Ishikawa (cell line): Measurements from ENCODE around the gene TSPEAR.

Experiments used
- CEBPB ChIP-seq: IDR thresholded peaks from 2 replicates; pipeline ENCODE4 v1.6.1; 2012
- CREB1 ChIP-seq: IDR thresholded peaks from 2 replicates; pipeline ENCODE4 v1.6.1; 2012; ENCODE audit warnings: low read depth
- EGR1 ChIP-seq: IDR thresholded peaks from 2 replicates; pipeline ENCODE4 v1.6.1; 2012
- EP300 ChIP-seq: IDR thresholded peaks from 2 replicates; pipeline ENCODE4 v1.6.1; 2012; ENCODE audit warnings: borderline replicate concordance
- FOXM1 ChIP-seq: IDR thresholded peaks from 2 replicates; pipeline ENCODE4 v1.6.1; 2012; ENCODE audit warnings: low read depth, borderline replicate concordance
- MAX ChIP-seq: IDR thresholded peaks from 2 replicates; pipeline ENCODE4 v1.6.1; 2012
- NFIC ChIP-seq: IDR thresholded peaks from 2 replicates; pipeline ENCODE4 v1.6.1; 2012
- RAD21 ChIP-seq: IDR thresholded peaks from 2 replicates; pipeline ENCODE4 v1.6.1; 2012; ENCODE audit warnings: low read depth
- REST ChIP-seq: IDR thresholded peaks from 2 replicates; pipeline ENCODE4 v1.6.1; 2012; ENCODE audit warnings: low read depth, mild to moderate bottlenecking
- TAF1 ChIP-seq: IDR thresholded peaks from 2 replicates; pipeline ENCODE4 v1.6.1; 2012; ENCODE audit warnings: low read depth, mild to moderate bottlenecking
- TCF12 ChIP-seq: IDR thresholded peaks from 2 replicates; pipeline ENCODE4 v1.6.1; 2012; ENCODE audit warnings: low read depth
- TEAD4 ChIP-seq: IDR thresholded peaks from 2 replicates; pipeline ENCODE4 v1.6.1; 2012
- USF1 ChIP-seq: IDR thresholded peaks from 2 replicates; pipeline ENCODE4 v1.6.1; 2012
- YY1 ChIP-seq: IDR thresholded peaks from 2 replicates; pipeline ENCODE4 v1.6.1; 2012; ENCODE audit warnings: low read depth
- ZBTB7A ChIP-seq: IDR thresholded peaks from 2 replicates; pipeline ENCODE4 v1.6.1; 2012; ENCODE audit warnings: low read depth

Gene TSPEAR

GRCh38 chr21:44477131-44477530, 234.2 kb downstream of the TSPEAR start:
- no peak for TF ChIP-seq TCF12

- TF ChIP-seq MAX (no peak), TAF1 (no peak), TCF12 (no peak), YY1 (no peak), EGR1 (no peak), RAD21 (no peak), TEAD4 (no peak), NFIC (no peak), CREB1 (no peak), FOXM1 (no peak), EP300 (no peak), USF1 (no peak), CEBPB (no peak), ZBTB7A (no peak), REST (no peak)
Observed at GRCh38 chr21:44475266-44475845, 236.0 kb downstream of the TSPEAR start.

GRCh38 chr21:44473915-44474555, 237.3 kb downstream of the TSPEAR start:
- TF ChIP-seq RAD21 (no peak), NFIC (no peak), MAX (no peak), TCF12 (no peak), EGR1 (no peak), CREB1 (no peak), FOXM1 (no peak), TEAD4 (no peak), CEBPB (no peak)

GRCh38 chr21:44471996-44472395, 239.4 kb downstream of the TSPEAR start:
- TF ChIP-seq USF1 (no peak), TCF12 (no peak), EGR1 (no peak), EP300 (no peak), YY1 (no peak), ZBTB7A (no peak), CREB1 (no peak), NFIC (no peak), MAX (no peak), REST (no peak), RAD21 (no peak), FOXM1 (no peak), TAF1 (no peak)

- TF ChIP-seq CEBPB (no peak), EGR1 (no peak), EP300 (no peak), REST (no peak), TAF1 (no peak), ZBTB7A (no peak), FOXM1 (no peak), RAD21 (no peak), USF1 (no peak), YY1 (no peak), NFIC (no peak), MAX (no peak), CREB1 (no peak), TEAD4 (no peak)
Observed at GRCh38 chr21:44471341-44471740, 240.0 kb downstream of the TSPEAR start.
